SU-DHL-6 (cell line): ENCODE data around the gene PARP12.

Experiments used
- H2AFZ ChIP-seq: fragments of 200-600 bp; sonication (generic); 2 replicates; pipeline ENCODE4 v1.6.1; 2014; ENCODE audit warnings: low read depth, mild to moderate bottlenecking, moderate library complexity, mixed read lengths, antibody characterized with exemption, low read length; ENCODE audit not compliant: severe bottlenecking
- H3F3A ChIP-seq: fragments of 200-600 bp; shearing (Covaris generic); 2 replicates; pipeline ENCODE4 v1.6.0; 2016; ENCODE audit warnings: antibody characterized with exemption, mild to moderate bottlenecking; ENCODE audit not compliant: insufficient read depth
- H3K27ac ChIP-seq: fragments of 200-600 bp; sonication (generic); 2 replicates; pipeline ENCODE4 v1.5.1; 2016; ENCODE audit warnings: low read depth, mild to moderate bottlenecking, low read length, moderate library complexity, mixed read lengths
- H3K27me3 ChIP-seq: fragments of 200-600 bp; sonication (generic), shearing (Covaris generic); 2 replicates; pipeline ENCODE4 v1.6.0; 2014; ENCODE audit warnings: mild to moderate bottlenecking, low read length
- H3K36me3 ChIP-seq: fragments of 200-600 bp; sonication (generic); 2 replicates; pipeline ENCODE4 v1.6.1; 2014; ENCODE audit warnings: mild to moderate bottlenecking, low read length, mixed read lengths
- H3K4me2 ChIP-seq: fragments of 300-600, 200-600 bp; shearing (Covaris generic), sonication (generic); 2 replicates; pipeline ENCODE4 v1.6.0; 2014; ENCODE audit warnings: low read length, low read depth, mild to moderate bottlenecking; ENCODE audit not compliant: poor library complexity, severe bottlenecking
- H3K4me3 ChIP-seq: fragments of 200-600 bp; sonication (generic); 2 replicates; pipeline ENCODE4 v1.5.1; 2014; ENCODE audit warnings: antibody characterized with exemption, low read length, mild to moderate bottlenecking, mixed read lengths; ENCODE audit not compliant: insufficient read depth, poor library complexity, severe bottlenecking
- H3K79me2 ChIP-seq: fragments of 200-600 bp; sonication (generic); 2 replicates; pipeline ENCODE4 v1.6.1; 2014; ENCODE audit warnings: mild to moderate bottlenecking, low read length, moderate library complexity; ENCODE audit not compliant: insufficient read depth
- H3K9ac ChIP-seq: fragments of 200-600 bp; sonication (generic); 2 replicates; pipeline ENCODE4 v1.7.0; 2014; ENCODE audit warnings: mild to moderate bottlenecking, low read length
- H3K9me2 ChIP-seq: fragments of 200-600 bp; sonication (generic); replicated peaks from 2 replicates; pipeline ENCODE4 v1.6.1; 2014; ENCODE audit warnings: low read length; ENCODE audit not compliant: insufficient read depth
- H3K9me3 ChIP-seq: fragments of 200-600 bp; sonication (generic); 2 replicates; pipeline ENCODE4 v1.6.1; 2014; ENCODE audit warnings: low read length, mixed read lengths; ENCODE audit not compliant: insufficient read depth
- H4K20me1 ChIP-seq: fragments of 200-600 bp; sonication (generic); 2 replicates; pipeline ENCODE4 v1.6.1; 2014; ENCODE audit warnings: low read depth, mild to moderate bottlenecking, antibody characterized with exemption, low read length, moderate library complexity, mixed read lengths
- EZH2phosphoT487 ChIP-seq: fragments of 200-600 bp; sonication (generic), shearing (Covaris generic); conservative IDR thresholded peaks from 2 replicates; pipeline ENCODE4 v1.6.1; 2018; ENCODE audit warnings: mild to moderate bottlenecking, antibody characterized with exemption, low read length, moderate library complexity, mixed read lengths
- TF ChIP-seq, protein P1 (sequence below): fragments of 200-600 bp; sonication (generic); IDR thresholded peaks from one replicate; pipeline ENCODE4 v1.5.1; 2017; ENCODE audit warnings: antibody characterized with exemption, mild to moderate bottlenecking, low read length, moderate library complexity; ENCODE audit not compliant: insufficient read depth, poor library complexity, severe bottlenecking

PARP12 gene

DNA sequence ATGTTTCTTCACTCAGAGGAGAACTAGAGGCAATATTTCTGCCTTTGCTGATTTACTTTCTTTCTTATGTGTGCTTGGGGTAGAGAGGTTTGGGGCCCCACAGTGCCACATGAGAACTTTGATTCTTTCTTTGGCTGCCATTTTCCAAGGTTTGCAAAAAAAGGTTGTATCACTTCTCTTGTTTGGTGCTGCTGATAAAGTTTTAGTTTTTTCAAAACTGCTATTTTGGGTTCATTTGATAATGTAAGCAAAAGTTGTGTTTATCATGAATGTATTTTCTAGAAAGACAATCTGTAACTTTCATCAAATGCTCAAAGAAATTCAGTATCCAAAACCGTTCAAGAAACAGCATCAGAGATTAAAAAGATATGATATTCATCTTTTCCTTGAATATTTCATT, 30.6 kb upstream of the PARP12 start:
- no peaks in the 10 kb centered on the region for H3K36me3 ChIP-seq

DNA sequence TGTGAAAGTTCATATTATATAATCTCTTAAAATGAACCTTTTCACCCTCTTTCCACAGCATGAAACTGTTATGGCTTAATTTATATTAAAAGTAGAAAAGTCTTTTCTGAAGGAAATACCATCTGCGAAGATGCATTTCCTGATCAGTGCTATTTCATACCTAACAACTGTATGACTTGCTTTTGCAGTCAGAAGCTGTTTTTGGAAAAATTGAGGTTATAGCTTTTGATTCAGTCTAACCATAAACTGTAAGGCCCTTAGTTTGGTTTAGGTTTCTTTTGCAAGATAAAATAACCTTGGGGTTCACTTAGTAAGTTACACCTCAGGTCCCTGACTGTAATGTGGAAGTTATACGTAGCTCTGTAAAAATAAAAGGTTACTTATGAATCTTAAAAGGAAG, 22.7 kb upstream of the PARP12 start:
- no peak overlapping the region for H3K4me2 ChIP-seq
- H4K20me1 ChIP-seq, result no peaks in the 10 kb centered on the region
- H3K4me3 ChIP-seq, result no peak overlapping the region
- H3K9me2 ChIP-seq, result no peaks in the 10 kb centered on the region
- H3K9ac ChIP-seq, result no peak overlapping the region
- no peaks in the 10 kb centered on the region for H3K79me2 ChIP-seq
- TF ChIP-seq, protein P1, sequence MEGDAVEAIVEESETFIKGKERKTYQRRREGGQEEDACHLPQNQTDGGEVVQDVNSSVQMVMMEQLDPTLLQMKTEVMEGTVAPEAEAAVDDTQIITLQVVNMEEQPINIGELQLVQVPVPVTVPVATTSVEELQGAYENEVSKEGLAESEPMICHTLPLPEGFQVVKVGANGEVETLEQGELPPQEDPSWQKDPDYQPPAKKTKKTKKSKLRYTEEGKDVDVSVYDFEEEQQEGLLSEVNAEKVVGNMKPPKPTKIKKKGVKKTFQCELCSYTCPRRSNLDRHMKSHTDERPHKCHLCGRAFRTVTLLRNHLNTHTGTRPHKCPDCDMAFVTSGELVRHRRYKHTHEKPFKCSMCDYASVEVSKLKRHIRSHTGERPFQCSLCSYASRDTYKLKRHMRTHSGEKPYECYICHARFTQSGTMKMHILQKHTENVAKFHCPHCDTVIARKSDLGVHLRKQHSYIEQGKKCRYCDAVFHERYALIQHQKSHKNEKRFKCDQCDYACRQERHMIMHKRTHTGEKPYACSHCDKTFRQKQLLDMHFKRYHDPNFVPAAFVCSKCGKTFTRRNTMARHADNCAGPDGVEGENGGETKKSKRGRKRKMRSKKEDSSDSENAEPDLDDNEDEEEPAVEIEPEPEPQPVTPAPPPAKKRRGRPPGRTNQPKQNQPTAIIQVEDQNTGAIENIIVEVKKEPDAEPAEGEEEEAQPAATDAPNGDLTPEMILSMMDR, result no peak
- no peak for TF ChIP-seq EZH2phosphoT487
- no peak overlapping the region for H2AFZ ChIP-seq
- H3K36me3 ChIP-seq, result no peaks in the 10 kb centered on the region
- H3K27me3 ChIP-seq, result no peaks in the 10 kb centered on the region
- H3F3A ChIP-seq, result no peaks in the 10 kb centered on the region
- H3K27ac ChIP-seq, result no peak overlapping the region
- no peaks in the 10 kb centered on the region for H3K9me3 ChIP-seq

More for the DNA sequence above, 30.6 kb upstream of the PARP12 start:
- H3K9me2 ChIP-seq, result no peaks in the 10 kb centered on the region
- H3K9me3 ChIP-seq, result no peaks in the 10 kb centered on the region
- H3K27ac ChIP-seq, result no peak overlapping the region
- no peak overlapping the region for H2AFZ ChIP-seq
- H3K4me2 ChIP-seq, result no peak overlapping the region
- no peak overlapping the region for H3K4me3 ChIP-seq
- no peaks in the 10 kb centered on the region for H3K27me3 ChIP-seq
- H3K9ac ChIP-seq, result no peak overlapping the region
- H4K20me1 ChIP-seq, result no peaks in the 10 kb centered on the region
- H3K79me2 ChIP-seq, result no peaks in the 10 kb centered on the region
- TF ChIP-seq EZH2phosphoT487, result no peak
- TF ChIP-seq, protein P1, result no peak
- H3F3A ChIP-seq, result no peaks in the 10 kb centered on the region

DNA sequence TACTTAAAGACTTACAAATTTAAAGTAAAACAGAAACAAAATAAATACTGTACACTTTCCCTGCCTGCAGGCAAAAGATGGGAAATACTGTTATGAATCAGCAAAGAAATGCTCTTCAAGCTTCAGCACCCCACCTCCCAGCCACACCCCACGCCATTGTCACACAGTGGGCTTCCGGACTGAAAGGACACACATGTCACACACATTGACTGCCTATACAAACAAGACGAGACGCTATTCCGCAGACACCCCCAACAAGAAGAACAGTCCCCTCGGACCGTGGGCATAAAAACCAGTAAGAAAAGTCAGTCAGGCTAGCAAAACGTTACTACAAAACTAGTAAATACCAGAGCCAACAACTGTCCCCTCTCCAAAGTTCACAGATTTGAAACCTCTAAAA, 22.2 kb upstream of the PARP12 start:
- Histone ChIP-seq H4K20me1 (no peaks in the 10 kb centered on the region), H3K9me3 (no peaks in the 10 kb centered on the region), H3K27me3 (no peaks in the 10 kb centered on the region), H3K4me3 (no peak overlapping the region), H3F3A (no peaks in the 10 kb centered on the region), H3K9me2 (no peaks in the 10 kb centered on the region), H2AFZ (no peak overlapping the region), H3K36me3 (no peaks in the 10 kb centered on the region), H3K9ac (no peak overlapping the region), H3K79me2 (no peaks in the 10 kb centered on the region), H3K27ac (no peak overlapping the region), H3K4me2 (no peak overlapping the region)
- no peak for TF ChIP-seq EZH2phosphoT487

DNA sequence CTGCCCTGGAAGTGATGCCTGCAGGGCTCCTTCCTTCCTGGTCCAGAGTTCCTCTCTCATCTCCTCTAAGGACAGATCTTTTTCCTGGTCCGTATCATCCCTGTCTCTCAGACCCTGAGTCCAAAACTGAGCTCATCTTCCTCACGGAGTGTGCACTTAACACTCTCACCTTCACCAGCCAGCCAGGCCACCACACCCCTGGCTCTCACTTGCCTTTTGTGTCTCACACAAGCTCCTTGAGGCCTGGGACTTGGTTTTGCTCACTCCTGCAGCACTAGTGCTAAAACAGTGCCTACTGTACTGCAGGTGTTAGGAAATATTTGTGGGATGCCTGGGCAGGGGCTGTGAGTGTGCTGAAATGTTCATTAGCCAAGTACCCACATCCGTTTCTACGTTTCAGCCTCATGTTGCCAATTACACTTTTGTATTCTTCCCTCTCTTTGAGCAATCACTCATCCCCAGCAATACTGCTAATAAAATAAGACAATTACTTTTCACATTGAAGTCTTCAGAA, 21.4 kb upstream of the PARP12 start:
- no peaks in the 10 kb centered on the region for H3K36me3 ChIP-seq
- H3K4me3 ChIP-seq, result no peak overlapping the region
- no peaks in the 10 kb centered on the region for H4K20me1 ChIP-seq
- H2AFZ ChIP-seq, result no peak overlapping the region
- H3K9me3 ChIP-seq, result no peaks in the 10 kb centered on the region
- H3K27me3 ChIP-seq, result no peaks in the 10 kb centered on the region
- no peak for TF ChIP-seq EZH2phosphoT487
- TF ChIP-seq, protein P1, result no peak
- H3K9me2 ChIP-seq, result no peaks in the 10 kb centered on the region
- H3F3A ChIP-seq, result no peaks in the 10 kb centered on the region
- H3K4me2 ChIP-seq, result no peak overlapping the region
- no peaks in the 10 kb centered on the region for H3K79me2 ChIP-seq
- no peak overlapping the region for H3K9ac ChIP-seq
- no peak overlapping the region for H3K27ac ChIP-seq
